Measurements from ENCODE around the gene TLK1. TPM values are rescaled to one million over a fixed set of nuclear protein-coding genes. Genes with fewer than 3 reads are reported as not detected.

The TLK1 gene
- total RNA-seq, 1 experiment from 2014 or later: 79.1 TPM

DNA sequence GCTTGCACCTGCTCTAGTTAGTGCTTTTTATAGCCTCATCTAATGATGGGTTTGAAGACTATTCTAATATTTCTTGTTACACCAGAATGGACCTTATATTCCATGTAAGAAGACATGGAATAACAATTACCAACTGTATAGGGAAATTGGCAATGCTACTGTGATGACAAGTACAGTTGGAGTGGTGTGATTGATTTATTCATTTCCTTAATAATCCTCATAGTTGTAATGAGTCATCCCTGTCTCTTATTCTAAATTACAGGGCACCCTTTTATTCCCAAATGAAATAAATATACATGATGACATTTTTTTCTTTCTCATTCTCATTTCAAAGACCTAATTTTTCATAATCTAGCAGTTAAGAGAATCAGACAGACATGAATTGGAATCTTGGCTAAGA lies 18.3 kb upstream of the TLK1 start:
- Histone ChIP-seq H3K27ac (ENCODE audit: low read depth, low read length, poor library complexity, severe bottlenecking) (no peak overlapping the region), H3K36me3 (ENCODE audit: insufficient read depth, low read length, poor library complexity, severe bottlenecking) (no peaks in the 10 kb centered on the region), H3K4me3 (ENCODE audit: low read depth, low read length, poor library complexity, severe bottlenecking) (no peak overlapping the region), H3K27me3 (replicated peaks; ENCODE audit: insufficient read depth, low read depth, low read length, poor library complexity) (no peaks in the 10 kb centered on the region), H3K4me1 (ENCODE audit: insufficient read depth, low read length, poor library complexity, severe bottlenecking) (no peaks in the 10 kb centered on the region), H3K9me3 (ENCODE audit: low read depth, low read length, poor library complexity, severe bottlenecking) (no peaks in the 10 kb centered on the region)
- TF ChIP-seq, protein P1, sequence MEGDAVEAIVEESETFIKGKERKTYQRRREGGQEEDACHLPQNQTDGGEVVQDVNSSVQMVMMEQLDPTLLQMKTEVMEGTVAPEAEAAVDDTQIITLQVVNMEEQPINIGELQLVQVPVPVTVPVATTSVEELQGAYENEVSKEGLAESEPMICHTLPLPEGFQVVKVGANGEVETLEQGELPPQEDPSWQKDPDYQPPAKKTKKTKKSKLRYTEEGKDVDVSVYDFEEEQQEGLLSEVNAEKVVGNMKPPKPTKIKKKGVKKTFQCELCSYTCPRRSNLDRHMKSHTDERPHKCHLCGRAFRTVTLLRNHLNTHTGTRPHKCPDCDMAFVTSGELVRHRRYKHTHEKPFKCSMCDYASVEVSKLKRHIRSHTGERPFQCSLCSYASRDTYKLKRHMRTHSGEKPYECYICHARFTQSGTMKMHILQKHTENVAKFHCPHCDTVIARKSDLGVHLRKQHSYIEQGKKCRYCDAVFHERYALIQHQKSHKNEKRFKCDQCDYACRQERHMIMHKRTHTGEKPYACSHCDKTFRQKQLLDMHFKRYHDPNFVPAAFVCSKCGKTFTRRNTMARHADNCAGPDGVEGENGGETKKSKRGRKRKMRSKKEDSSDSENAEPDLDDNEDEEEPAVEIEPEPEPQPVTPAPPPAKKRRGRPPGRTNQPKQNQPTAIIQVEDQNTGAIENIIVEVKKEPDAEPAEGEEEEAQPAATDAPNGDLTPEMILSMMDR (conservative IDR thresholded peaks at IDR 0.05; ENCODE audit: low read depth, low read length): no peak
- TF ChIP-seq EZH2 (IDR thresholded peaks at IDR 0.05; ENCODE audit: borderline replicate concordance, low read depth, low read length, poor library complexity, severe bottlenecking): no peak
- intact Hi-C loops (cut with micrococcal nuclease; ENCODE audit: unreplicated experiment): no loop called here
- no peak for DNase-seq (ENCODE audit: low spot score)
- ChIA-PET CTCF (no interaction called here), POLR2A (ENCODE audit: low non-redundant PET) (no interaction called here)
- no TSS peak for BruUV-seq (replicated peaks)

- Histone ChIP-seq H3K36me3 (ENCODE audit: insufficient read depth, low read length, poor library complexity, severe bottlenecking) (no peaks in the 10 kb centered on the region), H3K4me1 (ENCODE audit: insufficient read depth, low read length, poor library complexity, severe bottlenecking) (no peaks in the 10 kb centered on the region), H3K27ac (ENCODE audit: low read depth, low read length, poor library complexity, severe bottlenecking) (no peak overlapping the region), H3K9me3 (ENCODE audit: low read depth, low read length, poor library complexity, severe bottlenecking) (no peaks in the 10 kb centered on the region), H3K4me3 (ENCODE audit: low read depth, low read length, poor library complexity, severe bottlenecking) (no peak overlapping the region), H3K27me3 (replicated peaks; ENCODE audit: insufficient read depth, low read depth, low read length, poor library complexity) (no peaks in the 10 kb centered on the region)
- no TSS peak for BruUV-seq (replicated peaks)
- ChIA-PET POLR2A (ENCODE audit: low non-redundant PET) (no interaction called here), CTCF (no interaction called here)
- intact Hi-C loops (cut with micrococcal nuclease; ENCODE audit: unreplicated experiment): no loop called here
- TF ChIP-seq, protein P1 (conservative IDR thresholded peaks at IDR 0.05; ENCODE audit: low read depth, low read length): no peak
- TF ChIP-seq EZH2 (IDR thresholded peaks at IDR 0.05; ENCODE audit: borderline replicate concordance, low read depth, low read length, poor library complexity, severe bottlenecking): no peak
- DNase-seq (ENCODE audit: low spot score): no peak
Observed at GRCh38 chr2:171176516-171176915, 15.8 kb upstream of the TLK1 start.

DNA sequence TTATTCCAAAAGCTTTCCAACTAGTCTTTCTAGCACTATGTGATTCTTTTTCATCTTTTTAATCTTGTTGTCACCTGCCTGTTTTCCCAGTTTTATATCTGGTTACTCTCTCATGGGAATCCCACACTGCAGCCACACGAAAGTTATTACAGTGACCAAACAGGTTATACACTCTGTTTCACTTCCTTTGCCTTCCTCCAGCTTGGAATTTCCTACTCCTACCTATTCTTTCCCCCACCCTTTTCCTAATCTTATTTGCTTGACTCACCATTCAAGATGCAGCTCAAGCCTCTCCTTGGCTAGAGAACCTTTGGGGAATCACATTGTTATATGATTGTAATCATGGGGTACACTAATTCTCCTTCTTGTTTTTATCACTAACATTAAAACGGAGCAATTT lies 13.4 kb upstream of the TLK1 start:
- CTCF ChIA-PET: no interaction called here

More for the DNA sequence above, 13.4 kb upstream of the TLK1 start:
- BruUV-seq (replicated peaks): no TSS peak
- Histone ChIP-seq H3K27ac (ENCODE audit: low read depth, low read length, poor library complexity, severe bottlenecking) (no peak overlapping the region), H3K4me3 (ENCODE audit: low read depth, low read length, poor library complexity, severe bottlenecking) (no peak overlapping the region), H3K4me1 (ENCODE audit: insufficient read depth, low read length, poor library complexity, severe bottlenecking) (no peaks in the 10 kb centered on the region), H3K27me3 (replicated peaks; ENCODE audit: insufficient read depth, low read depth, low read length, poor library complexity) (no peaks in the 10 kb centered on the region), H3K9me3 (ENCODE audit: low read depth, low read length, poor library complexity, severe bottlenecking) (no peaks in the 10 kb centered on the region), H3K36me3 (ENCODE audit: insufficient read depth, low read length, poor library complexity, severe bottlenecking) (no peaks in the 10 kb centered on the region)
- POLR2A ChIA-PET (ENCODE audit: low non-redundant PET): no interaction called here
- TF ChIP-seq, protein P1 (conservative IDR thresholded peaks at IDR 0.05; ENCODE audit: low read depth, low read length): no peak
- TF ChIP-seq EZH2 (IDR thresholded peaks at IDR 0.05; ENCODE audit: borderline replicate concordance, low read depth, low read length, poor library complexity, severe bottlenecking): no peak
- no peak for DNase-seq (ENCODE audit: low spot score)
- intact Hi-C loops (cut with micrococcal nuclease; ENCODE audit: unreplicated experiment): no loop called here
